ENCODE data around the gene BLOC1S4.

DNA sequence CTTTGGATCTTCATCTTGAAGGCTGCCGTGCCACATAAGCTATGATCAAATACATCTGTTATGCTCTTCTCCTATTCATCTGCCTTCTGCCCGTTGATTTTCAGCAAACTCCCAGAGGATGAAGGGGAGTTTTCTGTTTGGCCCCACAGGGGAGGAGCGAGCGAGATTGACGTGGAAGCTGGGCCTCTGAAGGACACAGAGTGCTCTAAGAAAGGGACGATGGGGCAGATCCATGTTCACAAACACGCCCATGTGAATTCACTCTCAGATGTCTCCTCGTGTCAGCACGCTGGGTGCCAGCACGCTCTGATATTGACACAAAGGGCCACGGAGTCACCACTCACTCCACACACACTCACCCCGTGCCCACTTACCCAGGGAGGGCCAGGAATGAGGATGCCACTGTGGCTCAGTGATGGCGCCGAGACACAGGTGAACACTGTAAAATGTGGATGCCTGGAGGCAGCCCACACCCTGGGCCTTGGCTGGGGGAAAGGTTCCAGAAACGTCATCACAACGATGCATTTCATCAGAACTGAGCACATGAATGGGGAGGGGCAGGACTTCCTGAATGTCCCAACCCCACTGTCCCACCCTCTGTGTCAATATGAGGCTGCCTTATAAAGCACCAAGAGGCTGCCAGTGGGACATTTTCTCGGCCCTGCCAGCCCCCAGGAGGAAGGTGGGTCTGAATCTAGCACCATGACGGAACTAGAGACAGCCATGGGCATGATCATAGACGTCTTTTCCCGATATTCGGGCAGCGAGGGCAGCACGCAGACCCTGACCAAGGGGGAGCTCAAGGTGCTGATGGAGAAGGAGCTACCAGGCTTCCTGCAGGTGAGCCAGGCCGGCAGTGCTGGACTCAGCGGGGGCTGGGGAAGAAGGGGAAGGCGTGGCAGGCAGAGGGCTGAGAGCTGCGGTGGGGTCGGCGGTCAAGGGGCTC is 22.5 kb upstream of the BLOC1S4 start, which contains the start of gene S100P:
- TF ChIP-seq, protein P1, sequence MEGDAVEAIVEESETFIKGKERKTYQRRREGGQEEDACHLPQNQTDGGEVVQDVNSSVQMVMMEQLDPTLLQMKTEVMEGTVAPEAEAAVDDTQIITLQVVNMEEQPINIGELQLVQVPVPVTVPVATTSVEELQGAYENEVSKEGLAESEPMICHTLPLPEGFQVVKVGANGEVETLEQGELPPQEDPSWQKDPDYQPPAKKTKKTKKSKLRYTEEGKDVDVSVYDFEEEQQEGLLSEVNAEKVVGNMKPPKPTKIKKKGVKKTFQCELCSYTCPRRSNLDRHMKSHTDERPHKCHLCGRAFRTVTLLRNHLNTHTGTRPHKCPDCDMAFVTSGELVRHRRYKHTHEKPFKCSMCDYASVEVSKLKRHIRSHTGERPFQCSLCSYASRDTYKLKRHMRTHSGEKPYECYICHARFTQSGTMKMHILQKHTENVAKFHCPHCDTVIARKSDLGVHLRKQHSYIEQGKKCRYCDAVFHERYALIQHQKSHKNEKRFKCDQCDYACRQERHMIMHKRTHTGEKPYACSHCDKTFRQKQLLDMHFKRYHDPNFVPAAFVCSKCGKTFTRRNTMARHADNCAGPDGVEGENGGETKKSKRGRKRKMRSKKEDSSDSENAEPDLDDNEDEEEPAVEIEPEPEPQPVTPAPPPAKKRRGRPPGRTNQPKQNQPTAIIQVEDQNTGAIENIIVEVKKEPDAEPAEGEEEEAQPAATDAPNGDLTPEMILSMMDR (IDR thresholded peaks at IDR 0.05), result no peak
- TF ChIP-seq POLR2A (IDR thresholded peaks at IDR 0.05), result no peak
